Measurements from ENCODE around the gene CHRNE.

The CHRNE gene

GRCh38 chr17:4862720-4863119 lies 40.2 kb downstream of the CHRNE start:
- no peak for DNase-seq
- CTCF ChIA-PET, result interaction anchor here (0.5 kb wide), 1 partner anchor 13 kb away, joined by 3 read pairs; no protein-coding TSS in a partner anchor
- Histone ChIP-seq H3K36me3 (ENCODE audit: control insufficient read depth in 4 of 4, insufficient read depth in 4 of 4, low read length in 3 of 4) (peaks cover 0 to 12% (median 6%) of the 10 kb centered on the region in 4 experiments), H3K9me3 (ENCODE audit: control extremely low read depth in 1 of 5, control insufficient read depth in 4 of 5, insufficient read depth in 2 of 5, low read depth in 1 of 5, low read length in 4 of 5) (no peaks in the 10 kb centered on the region), H3K27ac (ENCODE audit: insufficient read depth in 1 of 2, low read depth in 1 of 2, low read length in 2 of 2, poor library complexity in 1 of 2, severe bottlenecking in 2 of 2) (no peak overlapping the region), H3K4me3 (ENCODE audit: control insufficient read depth in 1 of 7, extremely low read depth in 1 of 7, insufficient read depth in 4 of 7, low read depth in 2 of 7, low read length in 6 of 7) (no peak overlapping the region), H3K4me1 (ENCODE audit: control extremely low read depth in 1 of 4, control insufficient read depth in 4 of 4, insufficient read depth in 4 of 4, low read length in 3 of 4) (peaks cover 0 to 9% (median 3%) of the 10 kb centered on the region in 4 experiments), H3K27me3 (replicated peaks in 2 of 5; ENCODE audit: control insufficient read depth in 4 of 5, insufficient read depth in 5 of 5, low read length in 4 of 5) (no peaks in the 10 kb centered on the region)
- POLR2A ChIA-PET, result no interaction called here
- WGBS (ENCODE audit: insufficient coverage), result 96% methylated on average over 4 of the region's 4 CpGs

DNA sequence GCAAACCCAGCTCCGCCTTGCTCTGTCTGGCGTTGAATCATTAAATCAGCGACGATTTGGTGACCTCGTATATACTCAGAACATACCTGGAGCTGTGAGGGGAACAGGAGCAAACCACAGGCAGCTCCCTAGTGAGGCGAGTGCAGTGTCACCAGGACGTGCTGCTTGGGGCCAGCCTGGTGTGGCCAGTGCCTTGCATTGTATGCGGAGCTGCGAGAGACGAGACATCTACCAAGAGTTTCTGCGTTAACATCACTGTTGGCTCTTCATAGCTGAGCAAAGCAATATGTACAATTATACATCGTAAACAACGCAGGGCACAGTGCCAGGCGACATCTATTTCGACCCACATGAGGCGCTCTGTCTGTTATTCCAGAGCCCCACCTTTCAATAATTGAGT lies 41.8 kb downstream of the CHRNE start:
- peaks cover 0 to 12% (median 3%) of the 10 kb centered on the region in 4 experiments for H3K4me1 ChIP-seq (ENCODE audit: control extremely low read depth in 1 of 4, control insufficient read depth in 4 of 4, insufficient read depth in 4 of 4, low read length in 3 of 4)
- POLR2A ChIA-PET, result no interaction called here
- CTCF ChIA-PET, result interaction anchor here (1.5 kb wide), 1 partner anchor 24 kb away, joined by 4 read pairs; no protein-coding TSS in a partner anchor
- no peak overlapping the region for H3K4me3 ChIP-seq (ENCODE audit: control insufficient read depth in 1 of 7, extremely low read depth in 1 of 7, insufficient read depth in 4 of 7, low read depth in 2 of 7, low read length in 6 of 7)
- H3K27ac ChIP-seq (ENCODE audit: insufficient read depth in 1 of 2, low read depth in 1 of 2, low read length in 2 of 2, poor library complexity in 1 of 2, severe bottlenecking in 2 of 2), result no peak overlapping the region
- H3K36me3 ChIP-seq (ENCODE audit: control insufficient read depth in 4 of 4, insufficient read depth in 4 of 4, low read length in 3 of 4), result peaks cover 0 to 12% (median 6%) of the 10 kb centered on the region in 4 experiments
- no peaks in the 10 kb centered on the region for H3K9me3 ChIP-seq (ENCODE audit: control extremely low read depth in 1 of 5, control insufficient read depth in 4 of 5, insufficient read depth in 2 of 5, low read depth in 1 of 5, low read length in 4 of 5)
- no peaks in the 10 kb centered on the region for H3K27me3 ChIP-seq (replicated peaks in 2 of 5; ENCODE audit: control insufficient read depth in 4 of 5, insufficient read depth in 5 of 5, low read length in 4 of 5)
- no peak for DNase-seq
- 94% methylated on average over 15 of the region's 16 CpGs for WGBS (ENCODE audit: insufficient coverage)

- H3K27ac ChIP-seq (ENCODE audit: insufficient read depth in 1 of 2, low read depth in 1 of 2, low read length in 2 of 2, poor library complexity in 1 of 2, severe bottlenecking in 2 of 2), result no peak overlapping the region
- H3K27me3 ChIP-seq (replicated peaks in 2 of 5; ENCODE audit: control insufficient read depth in 4 of 5, insufficient read depth in 5 of 5, low read length in 4 of 5), result no peaks in the 10 kb centered on the region
- peaks cover 0 to 12% (median 3%) of the 10 kb centered on the region in 4 experiments for H3K4me1 ChIP-seq (ENCODE audit: control extremely low read depth in 1 of 4, control insufficient read depth in 4 of 4, insufficient read depth in 4 of 4, low read length in 3 of 4)
- H3K36me3 ChIP-seq (ENCODE audit: control insufficient read depth in 4 of 4, insufficient read depth in 4 of 4, low read length in 3 of 4), result peaks cover 0 to 12% (median 6%) of the 10 kb centered on the region in 4 experiments
- WGBS (ENCODE audit: insufficient coverage), result 100% methylated on average over 7 of the region's 9 CpGs
- no peak overlapping the region for H3K4me3 ChIP-seq (ENCODE audit: control insufficient read depth in 1 of 7, extremely low read depth in 1 of 7, insufficient read depth in 4 of 7, low read depth in 2 of 7, low read length in 6 of 7)
- no peaks in the 10 kb centered on the region for H3K9me3 ChIP-seq (ENCODE audit: control extremely low read depth in 1 of 5, control insufficient read depth in 4 of 5, insufficient read depth in 2 of 5, low read depth in 1 of 5, low read length in 4 of 5)
- no peak for DNase-seq
- ChIA-PET CTCF (no interaction called here), POLR2A (no interaction called here)
These were observed 42.2 kb downstream of the CHRNE start for GRCh38 chr17:4860651-4861050.

- 98% methylated on average over 26 of the region's 32 CpGs for WGBS (ENCODE audit: insufficient coverage)
- no peaks in the 10 kb centered on the region for H3K27me3 ChIP-seq (replicated peaks in 2 of 5; ENCODE audit: control insufficient read depth in 4 of 5, insufficient read depth in 5 of 5, low read length in 4 of 5)
- no peaks in the 10 kb centered on the region for H3K9me3 ChIP-seq (ENCODE audit: control extremely low read depth in 1 of 5, control insufficient read depth in 4 of 5, insufficient read depth in 2 of 5, low read depth in 1 of 5, low read length in 4 of 5)
- DNase-seq, result no peak
- H3K4me3 ChIP-seq (ENCODE audit: control insufficient read depth in 1 of 7, extremely low read depth in 1 of 7, insufficient read depth in 4 of 7, low read depth in 2 of 7, low read length in 6 of 7), result no peak overlapping the region
- H3K36me3 ChIP-seq (ENCODE audit: control insufficient read depth in 4 of 4, insufficient read depth in 4 of 4, low read length in 3 of 4), result peaks cover 0 to 12% (median 6%) of the 10 kb centered on the region in 4 experiments
- H3K27ac ChIP-seq (ENCODE audit: insufficient read depth in 1 of 2, low read depth in 1 of 2, low read length in 2 of 2, poor library complexity in 1 of 2, severe bottlenecking in 2 of 2), result no peak overlapping the region
- ChIA-PET CTCF (no interaction called here), POLR2A (no interaction called here)
- H3K4me1 ChIP-seq (ENCODE audit: control extremely low read depth in 1 of 4, control insufficient read depth in 4 of 4, insufficient read depth in 4 of 4, low read length in 3 of 4), result peaks cover 0 to 12% (median 3%) of the 10 kb centered on the region in 4 experiments
These were observed 42.9 kb downstream of the CHRNE start for GRCh38 chr17:4859816-4860625.

- Histone ChIP-seq H3K4me1 (ENCODE audit: control extremely low read depth in 1 of 4, control insufficient read depth in 4 of 4, insufficient read depth in 4 of 4, low read length in 3 of 4) (peaks cover 0 to 12% (median 3%) of the 10 kb centered on the region in 4 experiments), H3K27me3 (replicated peaks in 2 of 5; ENCODE audit: control insufficient read depth in 4 of 5, insufficient read depth in 5 of 5, low read length in 4 of 5) (no peaks in the 10 kb centered on the region), H3K27ac (ENCODE audit: insufficient read depth in 1 of 2, low read depth in 1 of 2, low read length in 2 of 2, poor library complexity in 1 of 2, severe bottlenecking in 2 of 2) (no peak overlapping the region), H3K36me3 (ENCODE audit: control insufficient read depth in 4 of 4, insufficient read depth in 4 of 4, low read length in 3 of 4) (peaks cover 0 to 12% (median 6%) of the 10 kb centered on the region in 4 experiments), H3K9me3 (ENCODE audit: control extremely low read depth in 1 of 5, control insufficient read depth in 4 of 5, insufficient read depth in 2 of 5, low read depth in 1 of 5, low read length in 4 of 5) (no peaks in the 10 kb centered on the region), H3K4me3 (ENCODE audit: control insufficient read depth in 1 of 7, extremely low read depth in 1 of 7, insufficient read depth in 4 of 7, low read depth in 2 of 7, low read length in 6 of 7) (no peak overlapping the region)
- ChIA-PET POLR2A (no interaction called here), CTCF (interaction anchor here (1.3 to 1.9 kb wide), 2 partner anchors 9 to 22 kb away, joined by 3 to 5 read pairs; no protein-coding TSS in a partner anchor)
- DNase-seq, result no peak
- 22% methylated on average over 5 of the region's 5 CpGs for WGBS (ENCODE audit: insufficient coverage)
These were observed 44.0 kb downstream of the CHRNE start for GRCh38 chr17:4858882-4859260.

- H3K4me1 ChIP-seq (ENCODE audit: control extremely low read depth in 1 of 4, control insufficient read depth in 4 of 4, insufficient read depth in 4 of 4, low read length in 3 of 4), result peaks cover 0 to 13% (median 3%) of the 10 kb centered on the region in 4 experiments
- no peak overlapping the region for H3K4me3 ChIP-seq (ENCODE audit: control insufficient read depth in 1 of 7, extremely low read depth in 1 of 7, insufficient read depth in 4 of 7, low read depth in 2 of 7, low read length in 6 of 7)
- WGBS (ENCODE audit: insufficient coverage), result 88% methylated on average over 6 of the region's 7 CpGs
- no peak for DNase-seq
- no peaks in the 10 kb centered on the region for H3K9me3 ChIP-seq (ENCODE audit: control extremely low read depth in 1 of 5, control insufficient read depth in 4 of 5, insufficient read depth in 2 of 5, low read depth in 1 of 5, low read length in 4 of 5)
- peaks cover 0 to 12% (median 6%) of the 10 kb centered on the region in 4 experiments for H3K36me3 ChIP-seq (ENCODE audit: control insufficient read depth in 4 of 4, insufficient read depth in 4 of 4, low read length in 3 of 4)
- ChIA-PET CTCF (interaction anchor here (1.2 to 1.9 kb wide), 4 partner anchors 10 to 23 kb away, joined by 3 to 13 read pairs (median 5); no protein-coding TSS in a partner anchor), POLR2A (no interaction called here)
- no peaks in the 10 kb centered on the region for H3K27me3 ChIP-seq (replicated peaks in 2 of 5; ENCODE audit: control insufficient read depth in 4 of 5, insufficient read depth in 5 of 5, low read length in 4 of 5)
- no peak overlapping the region for H3K27ac ChIP-seq (ENCODE audit: insufficient read depth in 1 of 2, low read depth in 1 of 2, low read length in 2 of 2, poor library complexity in 1 of 2, severe bottlenecking in 2 of 2)
These were observed 44.6 kb downstream of the CHRNE start for GRCh38 chr17:4858068-4858881.

All from common myeloid progenitor, CD34-positive (primary cell).